NCI-H2171 treated with DMSO at 0.1 percent for 48 hours (cell line): Measurements from ENCODE around the gene B3GAT1.

ENCODE experiments used
- DNase-seq: peaks from one replicate; lab custom pipeline; 2025; lab: John Stamatoyannopoulos, UW

B3GAT1 gene

DNA sequence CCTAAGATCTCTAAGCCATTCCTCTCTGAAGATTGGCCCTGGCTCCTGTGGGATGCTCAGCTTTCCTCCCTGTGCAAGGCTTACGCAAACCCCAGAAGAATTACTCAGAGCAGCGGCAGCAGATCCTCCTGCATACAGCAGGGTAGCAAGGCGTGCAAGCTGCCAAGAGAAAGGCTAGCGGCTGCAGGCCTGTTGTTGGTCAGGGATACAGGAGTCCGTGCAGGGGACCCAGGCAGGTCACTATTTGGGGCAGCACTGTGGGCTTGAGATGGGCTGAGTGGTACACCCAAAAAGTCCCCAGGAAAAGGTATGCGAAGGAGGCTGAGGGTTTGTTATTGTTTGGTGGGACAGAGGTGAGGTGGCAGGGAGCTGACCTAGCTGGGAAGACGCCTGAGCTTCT is 78.7 kb downstream of the B3GAT1 start:
- DNase-seq, result no peak

DNA sequence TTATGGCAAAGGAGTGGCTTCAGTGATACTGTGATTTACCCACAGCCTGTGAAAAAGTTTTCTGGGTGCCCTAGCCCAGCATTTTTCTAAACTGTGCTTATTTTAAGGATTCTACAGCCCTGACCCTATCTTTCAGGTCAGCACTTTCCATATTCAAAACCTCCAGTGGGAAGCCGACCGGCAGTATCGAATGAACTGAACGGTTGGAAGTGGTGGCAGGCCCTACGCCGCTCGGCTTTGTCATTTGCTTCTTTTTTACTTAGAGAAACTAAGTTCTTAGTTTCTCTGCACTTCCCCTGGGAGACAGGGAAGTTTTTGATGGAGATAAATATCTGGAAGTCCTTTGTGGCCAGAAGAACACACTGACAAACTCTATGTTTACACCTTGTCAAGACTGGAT is 79.3 kb downstream of the B3GAT1 start:
- DNase-seq, result no peak

- no peak for DNase-seq
Measured at GRCh38 chr11:134332189-134332631, 79.8 kb downstream of the B3GAT1 start.

DNA sequence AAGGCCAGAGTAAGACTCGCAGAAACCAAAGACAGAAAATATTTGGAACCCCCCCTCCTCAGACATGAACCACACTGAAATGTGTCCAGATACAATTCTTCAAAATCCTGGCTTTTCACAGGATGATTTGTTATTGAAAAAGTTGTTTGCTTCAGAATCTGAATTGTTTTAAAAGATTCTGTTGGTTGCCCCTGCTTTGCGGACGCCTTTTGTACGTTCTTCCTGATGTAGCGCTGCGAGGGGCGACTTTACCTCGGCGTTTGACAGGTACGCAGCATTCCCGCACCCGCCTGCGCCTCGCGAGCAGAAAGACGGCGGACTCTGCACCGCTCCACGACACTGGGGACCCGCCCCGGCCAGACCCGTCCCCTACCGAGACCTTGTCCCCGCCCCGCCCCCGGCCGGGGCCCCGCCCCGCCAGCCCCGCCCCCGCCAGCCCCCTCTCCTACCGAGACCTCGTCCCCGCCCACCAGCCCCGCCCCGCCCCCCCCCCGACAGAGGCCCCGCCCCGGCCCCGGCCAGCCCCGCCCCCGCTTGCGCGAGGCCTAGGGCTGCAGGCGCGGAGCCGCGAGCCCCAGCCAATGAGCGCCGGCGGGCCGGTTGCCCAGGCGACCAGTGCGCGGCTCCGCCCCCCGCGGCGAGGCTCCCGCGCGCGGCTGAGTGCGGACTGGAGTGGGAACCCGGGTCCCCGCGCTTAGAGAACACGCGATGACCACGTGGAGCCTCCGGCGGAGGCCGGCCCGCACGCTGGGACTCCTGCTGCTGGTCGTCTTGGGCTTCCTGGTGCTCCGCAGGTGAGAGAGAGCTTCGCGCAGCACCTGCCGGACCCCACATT is 80.5 kb downstream of the B3GAT1 start, which contains the start of gene GLB1L2:
Gene GLB1L2, plus strand, starts transcription at position 635 of the 835 bp plus-strand sequence. Its CDS starts 74 bp downstream, at position 709.
- peak; percentile 57 for DNase-seq

GRCh38 chr11:134330611-134331353 is 81.3 kb downstream of the B3GAT1 start:
- DNase-seq, result no peak
